Neural crest cell (in vitro differentiated cells): ENCODE data around the gene THEM4. TPM values are rescaled to one million over a fixed set of nuclear protein-coding genes. Genes with fewer than 3 reads are reported as not detected.

Experiments used
- DNase-seq: peaks from one replicate; pipeline ENCODE4 v3.0.0; 2021; ENCODE audit warnings: low read depth, mixed read lengths, low spot score
- H3K27ac Mint-ChIP-seq: one replicate; pipeline ENCODE4 v1.8.0; 2021; ENCODE audit warnings: mild to moderate bottlenecking, mixed read lengths; ENCODE audit not compliant: unreplicated experiment
- H3K27me3 Mint-ChIP-seq: 2 replicates; pipeline ENCODE4 v1.8.0; 2021; ENCODE audit warnings: low read depth, mild to moderate bottlenecking, mixed read lengths
- H3K36me3 Mint-ChIP-seq: 2 replicates; pipeline ENCODE4 v1.8.0; 2021; ENCODE audit warnings: low read depth, mild to moderate bottlenecking, mixed read lengths
- H3K4me1 Mint-ChIP-seq: 2 replicates; pipeline ENCODE4 v1.8.0; 2021; ENCODE audit warnings: mixed read lengths
- H3K4me3 Mint-ChIP-seq: one replicate; pipeline ENCODE4 v1.8.0; 2021; ENCODE audit warnings: mild to moderate bottlenecking, mixed read lengths
- H3K9me3 Mint-ChIP-seq: 2 replicates; pipeline ENCODE4 v1.8.0; 2021; ENCODE audit warnings: mixed read lengths
- CTCF ChIP-seq: fragments of 200-600 bp; sonication (generic); conservative IDR thresholded peaks from 2 replicates; pipeline ENCODE4 v1.5.0; 2021; ENCODE audit warnings: antibody characterized with exemption, mild to moderate bottlenecking
- total RNA-seq: library from RNA; stranded (reverse); gene quantifications from 2 replicates; pipeline ENCODE4 v1.2.1, GENCODE V29; 2021

THEM4 gene
- total RNA-seq, 1 donor from 2014 or later, result 21.6 TPM

DNA sequence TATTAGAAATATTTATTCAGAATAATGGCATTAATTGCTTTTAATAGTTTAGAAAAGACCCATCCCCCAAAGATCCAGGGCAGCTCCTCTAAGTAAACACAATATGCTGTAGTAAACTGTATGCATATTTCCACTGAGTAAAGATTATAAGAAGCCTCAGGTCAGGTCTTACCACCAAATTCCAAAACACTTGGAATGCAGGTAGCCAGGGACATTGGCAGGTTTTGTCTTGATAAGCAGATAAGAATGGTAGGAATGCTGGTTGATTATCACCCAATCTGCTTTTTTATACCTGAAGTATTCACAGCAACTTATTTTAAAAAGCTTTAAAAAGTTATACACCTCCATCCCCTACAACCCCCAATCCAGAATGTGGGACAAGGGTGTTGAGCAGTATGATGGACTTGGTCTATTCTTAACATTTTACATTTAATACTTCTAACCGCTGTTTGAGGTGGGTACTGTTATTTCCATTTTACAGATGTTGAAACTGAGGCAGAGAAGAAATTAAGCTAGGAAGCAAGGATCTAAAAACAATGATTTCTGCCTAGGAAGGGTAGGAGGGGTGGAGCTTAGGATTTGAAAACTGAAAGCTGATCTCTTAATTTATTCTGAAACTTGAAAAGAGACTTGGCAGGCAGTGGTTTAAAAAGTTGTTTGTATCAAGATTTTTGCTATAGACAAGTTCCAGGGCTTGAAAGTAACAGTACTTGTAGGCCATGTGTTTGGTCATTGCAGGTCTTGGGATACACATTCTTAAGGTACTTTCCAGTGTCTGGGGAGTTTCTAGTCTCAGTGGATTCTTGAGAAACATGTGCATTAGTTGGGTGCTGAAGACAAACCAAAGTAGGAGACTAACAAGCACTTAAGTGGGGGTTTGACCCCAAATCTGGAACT is 15.6 kb upstream of the THEM4 start:
- H3K36me3 Mint-ChIP-seq, result no peaks in the 10 kb centered on the region
- H3K4me3 Mint-ChIP-seq, result no peak overlapping the region
- peak overlapping the region; percentile 35 for H3K27ac Mint-ChIP-seq
- H3K4me1 Mint-ChIP-seq, result no peaks in the 10 kb centered on the region
- no peak for TF ChIP-seq CTCF
- no peak for DNase-seq
- H3K27me3 Mint-ChIP-seq, result peaks cover 8% of the 10 kb centered on the region
- H3K9me3 Mint-ChIP-seq, result no peaks in the 10 kb centered on the region

DNA sequence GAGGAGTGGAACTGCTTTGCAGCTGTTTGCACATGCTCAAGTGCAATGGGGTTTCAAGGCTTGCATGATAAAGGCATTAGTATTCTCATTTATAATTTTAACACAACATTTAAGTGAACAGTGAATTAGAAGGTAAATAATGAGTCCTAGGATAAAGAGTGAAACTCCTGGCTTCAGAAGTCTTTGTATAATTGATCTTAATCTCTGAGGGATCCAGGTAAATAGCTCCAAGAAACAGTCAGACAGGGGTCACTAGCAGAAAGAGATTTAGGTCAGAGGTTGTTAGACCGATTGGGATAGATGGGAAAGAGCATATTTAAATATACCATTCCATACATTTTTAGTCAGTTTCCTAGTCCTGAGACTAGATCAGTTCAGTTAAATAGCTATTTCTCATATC is 14.1 kb upstream of the THEM4 start:
- Mint-ChIP-seq H3K36me3 (no peaks in the 10 kb centered on the region), H3K27ac (no peak overlapping the region), H3K4me3 (no peak overlapping the region), H3K27me3 (peaks cover 8% of the 10 kb centered on the region), H3K4me1 (no peaks in the 10 kb centered on the region), H3K9me3 (no peaks in the 10 kb centered on the region)
- DNase-seq, result no peak
- TF ChIP-seq CTCF, result no peak

DNA sequence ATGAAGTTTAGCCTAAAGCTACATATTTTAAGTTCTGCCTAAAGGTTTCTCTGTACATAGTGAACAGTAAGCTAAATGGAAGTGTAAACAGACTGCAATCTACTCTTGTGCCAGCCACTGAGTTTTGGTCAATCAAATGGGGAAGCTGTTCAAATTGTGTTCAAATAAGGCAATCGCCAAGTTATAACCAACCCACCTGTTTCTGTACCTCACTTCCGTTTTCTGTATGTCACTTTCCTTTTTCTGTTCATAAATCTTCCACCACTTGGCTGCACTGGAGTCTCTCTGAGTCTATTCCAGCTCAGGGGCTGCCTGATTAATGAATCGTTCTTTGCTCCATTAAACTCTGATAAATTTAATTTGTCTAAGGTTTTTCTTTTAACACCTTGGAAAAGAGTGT is 10.8 kb upstream of the THEM4 start:
- no peaks in the 10 kb centered on the region for H3K36me3 Mint-ChIP-seq
- no peaks in the 10 kb centered on the region for H3K4me1 Mint-ChIP-seq
- H3K9me3 Mint-ChIP-seq, result no peaks in the 10 kb centered on the region
- H3K27me3 Mint-ChIP-seq, result peaks cover 20% of the 10 kb centered on the region
- H3K27ac Mint-ChIP-seq, result no peak overlapping the region
- no peak for DNase-seq
- H3K4me3 Mint-ChIP-seq, result no peak overlapping the region
- no peak for TF ChIP-seq CTCF

DNA sequence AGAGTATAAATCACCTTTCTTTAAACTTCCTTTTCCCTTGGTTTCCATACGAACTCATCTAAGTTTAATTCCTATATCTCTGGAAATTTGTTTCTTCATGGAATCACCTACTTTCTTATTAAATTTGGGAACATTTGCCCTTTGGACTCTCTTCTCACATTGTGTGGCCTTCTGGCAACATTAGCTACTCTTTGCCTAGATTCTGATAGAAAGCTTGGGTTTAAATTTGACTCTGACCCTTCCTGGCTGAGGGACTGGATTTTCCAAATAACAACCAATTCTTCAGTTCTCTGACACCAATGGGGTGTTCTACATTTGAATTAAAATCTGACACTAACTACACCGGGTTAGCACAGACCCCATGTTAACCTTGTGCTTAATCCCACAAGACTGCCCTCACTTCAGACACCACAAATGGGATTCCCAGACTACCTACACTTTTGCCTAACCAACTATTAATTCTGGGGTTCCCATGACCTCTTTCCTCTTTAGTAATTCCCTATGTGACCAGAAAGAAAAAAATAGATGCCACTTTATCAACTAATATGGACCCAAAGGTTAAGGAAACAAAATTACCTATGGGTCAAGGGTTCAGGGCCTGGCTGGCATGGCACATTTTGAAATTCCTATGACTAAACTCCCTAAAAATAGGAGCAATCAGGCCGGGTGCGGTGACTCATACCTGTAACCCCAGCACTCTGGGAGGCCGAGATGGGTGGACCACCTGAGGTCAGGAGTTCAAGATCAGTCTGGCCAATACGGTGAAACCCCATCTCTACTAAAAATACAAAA is 9.7 kb upstream of the THEM4 start:
- Mint-ChIP-seq H3K27ac (no peak overlapping the region), H3K9me3 (no peaks in the 10 kb centered on the region), H3K27me3 (peaks cover 23% of the 10 kb centered on the region), H3K4me3 (no peak overlapping the region), H3K4me1 (no peaks in the 10 kb centered on the region), H3K36me3 (no peaks in the 10 kb centered on the region)
- TF ChIP-seq CTCF, result no peak
- no peak for DNase-seq

DNA sequence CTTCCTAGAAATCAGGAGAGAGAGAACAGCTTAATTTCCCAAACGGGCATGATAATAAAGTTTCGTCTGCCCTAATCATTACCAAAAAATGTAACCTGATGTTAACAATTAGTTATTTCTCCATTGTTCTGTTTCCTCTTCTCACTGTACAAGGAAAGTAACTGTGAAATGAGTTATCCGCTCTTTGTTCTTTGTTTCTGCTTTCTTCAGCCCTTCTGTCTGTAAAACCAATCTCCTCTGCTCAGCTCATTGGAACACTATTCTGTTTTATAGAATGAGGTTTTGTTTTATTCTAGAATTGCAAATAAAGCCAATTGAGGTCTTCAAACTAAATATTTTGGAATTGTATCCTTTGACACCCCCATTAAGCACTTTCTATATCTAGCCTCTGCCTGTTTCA is 8.8 kb upstream of the THEM4 start:
- Mint-ChIP-seq H3K4me1 (no peaks in the 10 kb centered on the region), H3K27ac (no peak overlapping the region), H3K4me3 (no peak overlapping the region), H3K9me3 (no peaks in the 10 kb centered on the region), H3K36me3 (no peaks in the 10 kb centered on the region), H3K27me3 (peaks cover 27% of the 10 kb centered on the region)
- no peak for DNase-seq
- TF ChIP-seq CTCF, result no peak
